Measurements from ENCODE around the gene CP.
"Not testable (repeated sequence)": the region's sequence is repeated elsewhere in the genome, so short reads cannot be mapped to it uniquely, and the experiment has no call there.

CP gene

DNA sequence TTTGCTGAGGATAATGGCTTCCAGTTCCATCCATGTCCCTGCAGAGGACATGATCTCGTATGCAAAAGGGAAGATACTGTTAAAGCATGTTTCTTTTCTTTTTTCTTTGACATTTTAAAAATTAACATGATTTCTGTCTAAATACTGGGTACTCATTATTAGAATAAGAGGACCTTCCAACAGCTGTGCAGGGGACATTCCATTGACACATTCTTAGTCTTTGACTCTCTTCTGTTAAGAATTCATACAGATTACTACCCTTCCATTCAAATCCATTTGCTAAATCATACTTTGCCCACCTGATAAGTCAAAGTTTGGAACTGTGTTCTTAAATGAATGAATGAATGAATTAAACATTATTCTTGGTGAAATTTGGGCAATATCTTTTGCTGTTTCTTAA is 5.1 kb upstream of the CP start:
- no peak for DNase-seq

DNA sequence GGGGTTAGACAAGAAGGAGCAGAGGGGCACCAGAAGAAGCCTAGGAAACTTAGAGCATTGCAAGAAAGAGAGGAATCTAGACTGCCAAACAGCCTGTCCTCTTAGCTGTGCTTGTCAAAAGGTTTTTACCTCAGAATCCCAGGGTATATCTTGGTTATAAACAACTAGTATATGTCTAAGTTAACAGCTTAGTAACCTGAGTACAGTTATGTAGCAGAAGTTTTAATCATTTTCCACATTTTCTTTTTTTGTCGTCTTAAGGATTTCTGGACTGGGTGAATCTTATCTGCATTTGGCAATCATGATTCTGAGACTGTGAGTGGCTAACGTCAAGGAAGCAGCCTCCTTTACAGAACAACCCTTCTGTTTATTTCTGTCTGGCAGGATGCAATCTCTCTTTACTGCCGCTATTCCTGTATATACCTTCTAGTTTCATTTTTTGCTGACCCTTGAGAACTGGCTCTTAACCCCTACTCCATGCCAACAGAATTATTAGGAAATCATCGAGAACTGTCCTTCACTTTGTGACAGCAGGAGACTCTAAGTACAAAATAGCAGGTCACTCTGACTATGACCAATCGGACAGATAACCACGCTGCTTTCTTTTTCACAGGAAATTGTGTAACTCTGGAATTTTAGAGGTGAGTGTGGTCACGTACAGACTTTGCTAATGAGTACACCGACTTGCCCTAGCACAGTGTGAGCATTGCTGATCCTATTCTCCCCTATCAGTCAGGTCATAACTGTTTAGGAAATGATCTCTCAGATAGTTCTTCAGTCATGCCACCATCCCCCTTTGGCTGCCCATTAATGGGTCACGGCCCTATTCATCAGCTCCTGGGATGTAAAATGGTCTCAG is 3.3 kb upstream of the CP start:
- DNase-seq = peak; percentile 40 to 54

DNA sequence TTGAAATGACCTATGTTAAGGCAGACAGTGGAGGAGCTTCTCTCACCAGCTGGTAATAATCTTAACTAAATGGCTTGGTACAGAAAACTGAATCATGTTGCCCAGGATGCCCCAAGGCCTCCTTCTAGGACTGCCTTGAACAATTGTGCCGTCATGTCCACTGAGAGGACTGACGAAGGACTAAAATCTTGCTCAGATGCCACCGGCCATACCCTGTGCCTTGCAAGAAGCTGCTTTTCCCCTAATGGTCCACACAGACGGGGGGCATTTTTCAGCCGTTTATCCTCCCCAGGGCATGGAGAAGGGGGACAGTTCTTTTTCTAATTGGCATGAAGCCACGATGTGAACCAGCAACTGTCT is 1.8 kb upstream of the CP start:
- no peak for DNase-seq

DNA sequence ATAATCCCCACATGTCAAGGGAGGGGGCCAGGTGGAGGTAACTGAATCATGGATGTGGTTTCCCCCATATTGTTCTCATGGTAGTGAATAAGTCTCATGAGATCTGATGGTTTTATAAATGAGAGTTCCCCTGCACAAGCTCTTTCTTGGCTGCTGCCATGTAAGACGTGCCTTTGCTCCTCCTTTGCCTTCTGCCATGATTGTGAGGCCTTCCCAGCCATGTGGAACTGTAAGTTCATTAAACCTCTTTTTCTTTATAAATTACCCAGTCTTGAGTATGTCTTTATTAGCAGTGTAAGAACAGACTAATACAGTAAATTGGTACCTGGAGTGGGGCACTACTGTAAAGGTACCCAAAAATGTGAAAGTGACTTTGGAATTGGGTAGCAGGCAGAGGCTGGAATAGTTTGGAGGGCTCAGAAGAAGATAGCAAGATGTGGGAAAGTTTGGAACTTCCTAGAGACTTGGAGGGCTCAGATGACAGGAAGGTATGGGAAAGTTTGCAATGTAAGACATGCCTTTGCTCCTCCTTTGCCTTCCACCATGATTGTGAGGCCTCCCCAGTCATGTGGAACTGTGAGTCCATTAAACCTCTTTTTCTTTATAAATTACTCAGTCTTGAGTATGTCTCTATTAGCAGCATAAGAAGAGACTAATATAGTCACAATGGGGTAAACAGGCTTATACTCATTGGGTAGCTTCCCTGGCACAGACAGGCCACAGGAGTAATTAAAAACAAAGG is 2.1 kb downstream of the CP start:
- not testable (repeated sequence) for DNase-seq

DNA sequence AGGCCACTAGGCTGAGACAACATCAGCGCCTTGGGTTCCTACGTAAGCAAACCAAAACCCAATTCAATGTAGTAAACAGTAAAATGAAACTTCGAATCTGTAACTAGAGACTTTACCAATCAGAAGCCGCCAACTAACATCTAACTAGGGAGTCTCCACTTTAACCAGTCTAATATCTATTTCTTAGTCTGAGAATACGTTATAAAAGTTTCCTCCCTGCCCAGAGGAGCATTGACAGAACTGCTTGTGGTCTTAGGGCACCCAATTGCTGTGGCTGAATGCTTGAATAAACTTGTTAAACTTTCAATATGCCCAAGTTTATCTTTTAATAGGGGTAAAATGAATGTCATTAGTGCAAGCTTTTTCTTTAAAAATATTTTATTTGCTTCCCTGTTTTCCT is 4.3 kb downstream of the CP start:
- DNase-seq = no peak

DNA sequence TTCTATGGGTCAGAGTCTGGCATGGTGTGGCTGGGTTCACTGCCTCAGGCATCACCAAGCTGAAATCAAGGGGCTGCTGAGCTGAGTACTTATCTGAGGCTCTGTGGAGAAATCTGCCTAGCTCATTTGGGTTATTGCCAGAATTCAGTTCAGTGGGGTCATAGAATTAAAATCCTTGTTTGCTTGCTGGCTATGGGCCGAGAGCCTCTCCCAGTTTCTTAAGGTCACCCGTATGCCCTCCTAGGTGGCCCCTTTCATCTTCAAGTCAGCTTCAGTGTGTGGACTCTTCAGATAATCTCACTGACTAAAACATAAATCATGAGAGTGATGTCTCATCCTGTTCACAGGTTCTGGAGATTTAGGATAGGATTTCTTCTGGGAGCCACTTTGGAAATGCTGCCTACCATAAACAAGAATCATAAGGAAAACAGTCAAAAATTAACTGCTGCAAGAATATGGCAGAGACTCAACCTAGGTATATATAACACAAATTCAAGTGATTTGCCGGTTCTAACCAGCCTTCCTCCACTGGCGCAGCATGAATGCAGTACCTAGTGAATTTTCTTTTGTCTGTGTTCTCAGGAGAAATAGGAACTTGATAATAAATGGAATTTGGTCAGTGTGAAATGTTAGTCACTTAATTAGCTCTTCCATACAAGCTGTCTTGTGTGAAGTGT is 5.3 kb downstream of the CP start:
- DNase-seq = no peak

DNA sequence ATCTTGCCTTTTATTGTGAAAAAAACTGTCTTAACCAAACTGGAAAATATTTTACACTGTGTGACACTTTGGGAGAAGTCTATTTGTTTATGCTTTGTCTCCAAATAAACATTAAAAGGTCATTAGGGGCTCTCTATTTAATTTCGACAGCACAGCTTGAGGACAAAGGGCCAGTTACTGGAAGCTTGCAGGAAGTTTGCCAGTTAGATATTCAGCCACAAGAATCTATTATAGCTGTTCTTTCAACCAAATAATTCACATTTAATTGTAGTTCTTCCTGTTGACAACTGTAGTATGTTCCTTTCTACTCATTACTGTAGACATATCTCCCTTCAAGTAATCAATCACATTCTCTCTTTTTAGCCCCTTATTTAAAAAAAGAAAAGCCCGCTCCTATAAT is 6.1 kb downstream of the CP start:
- DNase-seq = no peak

DNA sequence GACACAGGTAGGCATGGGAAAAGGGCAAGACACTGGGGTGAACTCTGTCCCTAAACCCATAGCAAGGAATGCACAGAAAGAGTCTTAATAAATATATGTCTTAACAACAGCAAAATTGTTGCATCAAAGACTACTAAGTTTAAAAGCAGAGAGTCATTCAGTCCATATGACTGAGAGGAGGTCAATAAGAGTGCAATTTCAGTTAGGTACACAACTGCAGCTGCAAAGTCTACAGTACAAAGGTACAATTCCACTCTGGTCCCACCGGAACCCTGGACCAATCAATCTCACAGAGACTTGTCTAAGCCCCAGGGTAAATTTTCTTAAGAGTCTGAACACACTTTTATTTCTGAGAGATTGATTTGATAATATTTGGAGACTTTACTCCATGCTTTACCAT is 6.9 kb downstream of the CP start:
- no peak for DNase-seq

DNA sequence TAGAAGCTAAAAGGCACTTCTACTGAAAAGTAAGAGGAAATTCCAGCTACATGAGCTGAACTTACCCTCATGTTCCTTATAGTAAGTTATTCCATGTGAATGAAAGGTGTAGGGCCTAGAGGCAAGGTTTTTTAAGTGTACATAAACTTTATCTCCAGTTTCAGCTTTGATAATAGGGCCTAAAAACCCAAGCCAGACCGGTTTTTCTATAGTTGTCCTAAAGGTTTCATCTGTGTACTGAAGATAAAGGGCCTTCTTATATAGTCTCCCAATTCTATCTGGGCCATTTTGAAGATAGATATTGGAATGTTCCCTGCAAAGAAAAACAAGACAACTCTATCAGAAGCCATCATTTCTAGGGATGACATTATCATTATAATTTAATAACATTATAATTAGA is 9.2 kb downstream of the CP start:
- DNase-seq = no peak

DNA sequence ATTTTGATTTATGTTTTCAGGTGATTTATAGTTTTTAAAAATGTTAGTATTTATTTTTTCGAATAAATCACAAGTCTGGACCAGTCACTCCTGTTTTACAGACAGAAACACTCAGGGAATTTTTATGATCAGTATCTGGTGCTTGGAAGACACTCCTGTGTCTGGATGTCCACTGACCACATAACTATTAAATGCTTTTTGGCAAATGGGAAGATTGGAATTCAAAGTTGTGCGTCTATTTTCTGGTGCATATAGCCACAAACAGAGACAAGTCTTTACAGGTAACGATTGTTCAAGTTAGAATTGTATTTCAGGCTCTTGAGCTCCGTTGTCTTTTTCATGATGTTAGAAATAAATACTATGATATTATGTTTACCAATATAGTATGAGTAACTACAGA is 12.2 kb downstream of the CP start:
- DNase-seq = no peak

DNA sequence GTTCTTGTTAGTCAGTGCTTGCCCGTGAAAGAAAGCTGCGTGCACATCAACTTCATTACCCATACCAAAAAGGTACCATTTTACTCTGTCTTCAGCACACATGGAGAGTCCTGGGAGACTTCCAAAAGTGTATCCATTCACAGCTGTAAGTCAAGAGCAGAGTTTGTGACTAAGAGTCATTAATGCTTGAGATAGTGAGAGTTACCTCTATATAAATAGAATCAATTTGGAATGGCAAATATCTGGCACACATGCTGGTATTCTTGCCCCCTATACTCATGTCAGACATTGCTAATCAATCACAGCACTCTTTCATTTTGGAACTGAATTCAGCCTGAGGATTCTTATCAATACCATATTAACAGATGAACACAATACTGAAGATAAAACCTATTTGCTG is 14.2 kb downstream of the CP start:
- DNase-seq = no peak

DNA sequence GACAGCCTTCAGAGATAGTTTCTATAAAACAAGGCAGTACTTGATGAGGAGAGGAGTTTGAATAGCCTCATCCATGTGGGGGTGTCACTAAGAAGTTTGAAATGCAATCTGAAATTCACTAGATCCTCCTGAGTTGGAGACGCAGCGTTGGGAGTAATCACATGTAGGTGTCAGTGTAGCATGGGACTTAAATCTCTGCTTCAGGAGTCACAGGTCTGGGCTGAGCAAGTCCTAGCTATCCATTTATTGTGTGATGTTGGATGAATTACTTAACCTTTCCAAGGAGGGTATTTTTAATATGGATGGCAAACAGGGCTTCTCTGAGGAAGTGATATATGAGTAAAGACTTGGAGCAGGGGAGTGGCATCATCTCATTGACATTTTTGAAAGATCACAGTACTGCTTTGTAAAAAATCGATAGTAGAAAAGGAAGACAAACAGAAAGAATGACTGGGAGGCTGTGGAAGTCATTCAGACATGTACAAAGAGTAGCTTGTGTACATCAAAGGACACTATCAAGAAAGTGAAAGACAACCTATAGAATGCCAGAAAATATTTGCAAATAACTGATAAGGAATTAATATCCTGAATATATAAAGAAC is 17.1 kb downstream of the CP start:
- no peak for DNase-seq

DNA sequence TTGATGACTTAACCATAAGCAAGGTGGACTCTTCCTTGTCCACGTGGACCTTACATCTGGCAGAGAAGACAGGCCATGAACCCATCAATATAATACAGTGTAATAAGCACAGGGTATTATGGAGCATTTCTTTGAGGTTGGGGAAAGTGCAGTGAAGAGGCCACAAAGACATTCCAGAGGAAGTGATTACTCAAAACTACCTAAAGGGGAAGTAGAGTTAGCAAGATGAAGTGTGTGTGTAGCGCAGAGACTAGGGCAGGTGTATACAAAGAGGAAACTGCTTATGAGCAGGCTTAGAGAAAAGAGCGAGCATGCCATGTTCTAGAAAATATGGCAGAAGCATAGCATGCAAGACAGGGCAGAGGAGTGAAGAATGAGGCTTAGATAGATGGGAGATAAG is 17.9 kb downstream of the CP start:
- peak; percentile 2 to 26 for DNase-seq

DNA sequence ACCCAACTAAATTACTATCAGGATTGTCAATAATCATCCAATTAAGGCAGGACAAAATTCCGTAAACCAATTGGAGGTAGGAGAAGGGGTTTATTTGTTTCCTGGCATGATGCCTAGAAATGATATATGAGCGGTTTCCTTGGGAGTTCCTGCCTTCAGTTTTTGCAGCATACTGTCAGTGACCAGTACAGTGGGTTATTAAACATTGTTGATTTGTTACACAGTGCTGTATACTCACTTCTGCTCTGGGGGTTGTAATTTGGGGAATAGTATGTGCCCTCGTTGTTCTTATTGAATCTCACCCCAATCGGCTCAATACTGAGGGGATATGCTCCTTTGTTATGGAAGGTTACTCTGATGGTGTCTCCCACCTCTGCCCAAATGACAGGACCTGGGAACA is 22.2 kb downstream of the CP start:
- no peak for DNase-seq

DNA sequence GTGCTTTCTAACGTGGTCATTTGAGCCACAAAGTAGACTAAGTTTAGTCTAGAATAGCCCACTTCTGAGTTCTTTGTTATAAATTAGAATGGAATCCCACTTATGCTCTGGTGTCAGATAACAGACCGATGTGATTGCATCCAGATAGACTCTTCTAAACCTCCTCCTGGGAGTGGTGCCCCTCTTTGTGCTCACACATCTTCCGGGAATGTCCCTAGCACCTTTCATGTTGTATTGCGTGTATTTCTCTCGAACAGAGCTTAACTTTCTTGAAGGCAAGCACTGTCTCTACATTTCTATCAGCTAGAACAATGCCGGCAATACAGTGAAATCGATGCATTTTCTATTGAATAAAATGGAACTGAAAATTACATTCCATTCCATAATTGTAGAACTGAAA is 23.0 kb downstream of the CP start:
- no peak for DNase-seq

DNA sequence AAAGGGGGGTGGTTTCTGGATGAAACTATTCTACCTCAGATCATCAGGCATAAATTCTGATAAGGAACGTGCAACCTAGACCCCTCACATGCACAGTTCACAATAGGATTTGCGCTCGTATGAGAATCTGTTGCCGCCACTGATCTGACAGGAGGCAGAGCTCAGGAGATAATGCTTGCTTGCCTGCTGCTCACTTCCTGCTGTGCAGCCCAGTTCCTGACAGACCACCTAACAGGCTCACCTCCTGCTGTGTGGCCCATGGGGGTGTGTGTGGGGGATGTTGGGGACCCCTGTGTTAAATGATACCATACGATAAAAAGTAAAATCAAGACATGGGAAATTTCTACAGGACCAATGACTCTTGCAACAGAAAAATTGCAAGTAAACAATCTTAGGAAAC is 24.0 kb downstream of the CP start:
- DNase-seq = no peak

DNA sequence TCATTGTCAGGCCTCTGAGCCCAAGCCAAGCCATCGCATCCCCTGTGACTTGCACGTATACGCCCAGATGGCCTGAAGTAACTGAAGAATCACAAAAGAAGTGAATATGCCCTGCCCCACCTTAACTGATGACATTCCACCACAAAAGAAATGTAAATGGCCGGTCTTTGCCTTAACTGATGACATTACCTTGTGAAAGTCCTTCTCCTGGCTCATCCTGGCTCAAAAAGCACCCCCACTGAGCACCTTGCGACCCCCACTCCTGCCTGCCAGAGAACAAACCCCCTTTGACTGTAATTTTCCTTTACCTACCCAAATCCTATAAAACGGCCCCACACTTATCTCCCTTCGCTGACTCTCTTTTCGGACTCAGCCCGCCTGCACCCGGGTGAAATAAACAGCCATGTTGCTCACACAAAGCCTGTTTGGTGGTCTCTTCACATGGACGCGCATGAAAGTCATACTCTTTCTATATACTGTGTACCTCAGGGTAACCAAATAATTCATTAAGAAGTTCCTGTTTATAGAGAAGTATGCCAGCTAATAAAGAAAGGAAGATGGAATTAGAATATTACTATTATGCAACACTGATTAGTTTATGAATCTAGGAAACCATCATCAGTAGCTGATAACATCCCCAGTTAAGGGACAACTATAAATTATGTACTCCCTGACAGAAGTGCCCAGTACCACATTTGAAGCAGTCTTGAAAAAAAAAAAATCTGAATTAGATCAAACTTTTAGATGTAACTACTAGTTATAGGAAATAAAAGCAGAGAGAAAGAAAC is 24.6 kb downstream of the CP start:
- DNase-seq = not testable (repeated sequence)

DNA sequence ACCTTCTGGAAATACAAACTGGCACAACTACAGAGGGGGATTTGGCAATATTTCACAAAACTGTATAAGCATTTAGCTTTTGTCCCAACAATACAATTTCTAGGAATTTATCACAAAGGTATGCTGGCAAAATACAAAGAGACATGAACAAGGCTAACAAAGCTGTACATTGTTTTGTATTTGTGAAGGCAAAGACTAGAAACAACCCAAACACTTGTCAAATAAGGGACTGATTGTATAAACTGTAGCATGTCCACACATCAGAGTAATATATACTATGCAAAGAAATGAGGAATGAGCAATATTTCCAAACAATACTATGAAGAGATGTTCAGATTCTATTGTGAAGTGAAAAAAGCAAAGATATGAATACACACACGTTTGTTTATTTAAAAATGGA is 26.4 kb downstream of the CP start:
- no peak for DNase-seq

DNA sequence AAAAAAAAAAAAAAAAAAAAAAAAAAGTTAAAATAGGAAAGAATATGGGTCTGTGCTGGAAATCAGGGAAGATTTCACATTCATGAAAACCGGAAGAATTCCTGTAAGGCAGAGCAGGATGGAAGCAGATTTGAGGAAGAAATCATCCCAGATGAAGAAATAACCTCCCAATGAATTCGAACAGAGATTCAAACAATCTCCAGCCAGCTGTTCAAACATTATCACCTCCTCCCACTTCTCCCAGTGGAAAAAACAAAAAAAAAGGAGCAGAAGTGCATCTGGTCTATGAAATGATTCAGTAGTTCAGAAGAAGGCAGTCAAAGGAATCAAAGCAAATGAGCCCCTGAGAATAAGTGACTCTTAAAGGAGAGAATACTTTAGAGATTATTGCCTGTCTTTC is 33.1 kb downstream of the CP start:
- DNase-seq = no peak

DNA sequence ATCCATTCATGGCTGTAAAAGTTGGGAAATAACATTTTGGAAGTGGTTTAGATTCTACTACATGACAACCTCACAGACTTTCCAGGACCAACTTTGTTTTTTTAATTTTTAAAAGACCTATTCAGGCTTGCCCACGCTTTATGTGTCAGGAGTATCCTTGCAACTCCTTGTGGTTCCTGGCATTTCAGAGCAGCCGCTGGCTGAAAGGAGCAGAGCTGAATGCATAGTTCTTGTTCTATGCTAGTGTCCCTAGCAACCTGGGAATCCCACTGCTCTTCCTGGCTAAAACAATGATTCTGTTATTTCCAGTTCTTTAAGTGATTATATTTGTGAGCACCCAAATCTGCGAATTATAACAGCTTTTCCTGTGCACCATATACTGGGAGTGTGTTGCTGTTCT is 34.9 kb downstream of the CP start:
- DNase-seq = no peak

DNA sequence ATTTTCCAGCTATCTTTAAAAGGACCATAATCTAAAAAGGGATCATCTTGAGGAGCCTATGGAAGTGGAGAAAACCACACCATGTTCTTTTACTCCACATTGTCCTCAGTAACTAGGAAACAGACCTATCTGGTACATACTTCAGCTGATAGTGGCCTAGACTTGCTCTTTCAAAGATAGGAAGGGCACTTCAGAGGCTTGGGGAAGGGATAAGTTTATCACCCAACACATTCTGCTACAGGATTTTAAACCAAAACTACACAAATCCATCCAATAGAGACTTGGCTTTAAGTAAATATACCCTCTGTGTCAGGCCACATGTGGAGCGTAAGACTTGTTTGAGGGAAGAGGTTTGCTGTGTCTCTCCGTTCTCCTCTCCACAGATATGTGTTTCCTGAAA is 35.4 kb downstream of the CP start:
- no peak for DNase-seq

DNA sequence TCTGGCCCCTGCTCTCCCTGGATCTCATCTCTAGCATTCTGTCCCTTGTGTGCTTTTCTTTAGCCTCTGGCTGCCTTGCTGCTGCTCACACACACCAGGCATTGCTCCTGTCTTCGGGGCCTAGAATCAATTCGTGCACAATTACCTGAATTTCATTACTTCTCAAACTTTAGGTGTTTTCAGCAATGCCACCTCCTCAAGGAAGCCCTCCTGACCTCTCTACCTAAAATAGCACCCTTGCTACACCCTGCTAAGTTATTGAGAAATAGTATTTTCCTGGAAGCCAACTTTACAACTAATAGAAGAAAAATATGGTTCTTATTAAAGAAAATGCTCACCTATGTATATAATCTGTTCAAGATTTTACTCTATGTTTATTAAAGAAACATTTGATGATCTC is 40.4 kb downstream of the CP start:
- DNase-seq = no peak

DNA sequence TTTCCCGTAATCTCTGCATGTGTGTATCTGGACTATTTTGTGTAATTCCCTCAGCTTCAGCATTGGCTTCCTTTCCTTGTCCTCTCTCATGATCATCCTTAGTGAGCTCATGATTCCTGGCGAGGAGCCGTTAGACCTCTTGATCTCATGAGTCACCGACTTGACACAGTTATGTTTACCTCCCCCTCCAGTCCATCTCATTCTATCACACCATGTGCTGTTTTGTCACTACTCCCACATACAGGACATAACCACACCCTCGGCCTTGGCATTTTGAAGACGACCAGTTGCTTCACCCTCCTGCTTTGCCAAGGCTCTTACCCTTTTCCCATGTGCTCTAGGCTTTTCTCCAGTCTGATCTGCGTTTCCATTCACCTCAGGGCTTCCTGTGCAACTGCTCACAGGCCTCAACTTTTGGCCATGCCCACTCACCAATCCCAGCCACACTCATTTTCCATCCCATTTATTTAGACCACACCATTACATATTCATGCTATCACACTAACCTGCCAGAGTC is 41.5 kb downstream of the CP start:
- DNase-seq = no peak

Measured in CD4-positive, alpha-beta T cell treated with Interleukin-4 for 1 hour (primary cell).